GM12878 (cell line): ENCODE data around the gene TLX2. TPM values are rescaled to one million over a fixed set of nuclear protein-coding genes. Genes with fewer than 3 reads are reported as not detected.

ENCODE experiments used
- ATAC-seq: fragments of 200-7000 bp; cut with Tn5 transposase; 3 replicates; pipeline ENCODE4 v1.9.1; 2020; ENCODE audit warnings: mild to moderate bottlenecking, moderate library complexity
- BruUV-seq: library from RNA; stranded (reverse); fragments of 400-500 nt; replicated peaks from 2 replicates; lab custom pipeline; 2021; lab: Mats Ljungman, UMichigan
- CTCF ChIA-PET: fragments of 300-600 bp; sonication (Branson Sonifier 250); formaldehyde crosslinking; extraction: SDS; loops from one replicate; lab custom pipeline; 2021; ENCODE audit warnings: inconsistent platforms; lab: Yijun Ruan, JAX
- POLR2A ChIA-PET: fragments of 350-600 bp; formaldehyde crosslinking; extraction: SDS; loops from one replicate; lab custom pipeline; 2021; ENCODE audit warnings: inconsistent platforms; lab: Charles Lee
- RAD21 ChIA-PET: fragments of 300-600 bp; sonication (Branson Sonifier 250); formaldehyde crosslinking; loops from one replicate; lab custom pipeline; 2023; ENCODE audit warnings: antibody characterized with exemption; ENCODE audit not compliant: unreplicated experiment; lab: Charles Lee
- SMC1A ChIA-PET: fragments of 300-600 bp; sonication (Branson Sonifier 250); formaldehyde crosslinking; loops from one replicate; lab custom pipeline; 2023; ENCODE audit not compliant: unreplicated experiment, uncharacterized antibody; lab: Charles Lee
- DNase-seq: peaks from one replicate; pipeline ENCODE4 v3.0.0-alpha.2; 2011; ENCODE audit warnings: low read depth, low spot score
- FAIRE-seq: peaks from 3 replicates; lab custom pipeline; 2011; peaks lifted over from hg19 to GRCh38; lab: Jason Lieb, UNC
- H2AFZ ChIP-seq: 2 replicates; pipeline ENCODE4 v1.6.0; 2011; ENCODE audit warnings: low read depth, low read length, control low read depth; ENCODE audit not compliant: control insufficient read depth
- H3K27ac ChIP-seq: 2 replicates; pipeline ENCODE4 v1.5.1; 2011; ENCODE audit warnings: control low read depth; ENCODE audit not compliant: control insufficient read depth, insufficient read depth
- H3K27me3 ChIP-seq, 2 experiments: replicated peaks in 1 of 2; 2 replicates each; pipeline versions ENCODE4 v1.6.0 to v1.6.1; 2011; ENCODE audit warnings: low read length in 1 of 2; ENCODE audit not compliant: control insufficient read depth in 2 of 2, insufficient read depth in 2 of 2
- H3K36me3 ChIP-seq, 2 experiments: 2 replicates each; pipeline ENCODE4 v1.5.1; 2011; ENCODE audit warnings: low read length in 1 of 2; ENCODE audit not compliant: control insufficient read depth in 2 of 2, insufficient read depth in 2 of 2
- H3K4me1 ChIP-seq: 2 replicates; pipeline ENCODE4 v1.6.1; 2011; ENCODE audit warnings: mild to moderate bottlenecking, low read length, moderate library complexity, mixed read lengths; ENCODE audit not compliant: control insufficient read depth, insufficient read depth
- H3K4me2 ChIP-seq: 2 replicates; pipeline ENCODE4 v1.6.0; 2011; ENCODE audit warnings: control low read depth; ENCODE audit not compliant: control insufficient read depth, insufficient read depth
- H3K4me3 ChIP-seq: fragments of 200-600 bp; sonication (generic); 2 replicates; pipeline ENCODE4 v1.5.1; 2016
- H3K79me2 ChIP-seq: 2 replicates; pipeline ENCODE4 v1.6.0; 2011; ENCODE audit warnings: low read length; ENCODE audit not compliant: control insufficient read depth, insufficient read depth
- H3K9ac ChIP-seq: 2 replicates; pipeline ENCODE4 v1.8.0; 2011; ENCODE audit warnings: low read length, control low read depth, mixed read lengths; ENCODE audit not compliant: control insufficient read depth, insufficient read depth
- H3K9me3 ChIP-seq: replicated peaks from 3 replicates; pipeline ENCODE4 v1.5.1; 2011; ENCODE audit warnings: mild to moderate bottlenecking, low read length; ENCODE audit not compliant: control insufficient read depth, insufficient read depth
- H4K20me1 ChIP-seq: 2 replicates; pipeline ENCODE4 v1.6.0; 2011; ENCODE audit not compliant: control insufficient read depth, insufficient read depth
- ATF7 ChIP-seq: fragments of 450-650 bp; IDR thresholded peaks from 2 replicates; pipeline ENCODE4 v1.6.1; 2016; ENCODE audit warnings: low read depth, mild to moderate bottlenecking
- BRCA1 ChIP-seq: IDR thresholded peaks from 2 replicates; pipeline ENCODE4 v1.6.1; 2011; ENCODE audit warnings: low read depth, low read length, improper control_type of control experiment
- CBFB ChIP-seq: IDR thresholded peaks from 2 replicates; pipeline ENCODE4 v1.6.1; 2016; ENCODE audit warnings: antibody characterized with exemption, low read depth
- CBX3 ChIP-seq: fragments of 200-600 bp; sonication (generic); IDR thresholded peaks from 2 replicates; pipeline ENCODE4 v1.6.1; 2016; ENCODE audit warnings: low read depth, borderline replicate concordance
- CHD1 ChIP-seq: IDR thresholded peaks from 2 replicates; pipeline ENCODE4 v1.6.1; 2012; ENCODE audit warnings: low read depth, low read length, improper control_type of control experiment
- CREM ChIP-seq: IDR thresholded peaks from 2 replicates; pipeline ENCODE4 v1.6.1; 2014; ENCODE audit warnings: antibody characterized with exemption, low read depth
- HCFC1 ChIP-seq: fragments of 150-350 bp; IDR thresholded peaks from 2 replicates; pipeline ENCODE4 v1.6.1; 2014; ENCODE audit warnings: low read length
- HDAC6 ChIP-seq: fragments of 200-600 bp; sonication (generic); IDR thresholded peaks from one replicate; pipeline ENCODE4 v1.8.0; 2017; ENCODE audit warnings: antibody characterized with exemption; ENCODE audit not compliant: unreplicated experiment
- JUNB ChIP-seq: IDR thresholded peaks from 2 replicates; pipeline ENCODE4 v1.6.1; 2016; ENCODE audit warnings: antibody characterized with exemption, mild to moderate bottlenecking
- KAT2A ChIP-seq: conservative IDR thresholded peaks from 2 replicates; pipeline ENCODE4 v1.6.1; 2011; ENCODE audit warnings: low read depth, low read length; ENCODE audit not compliant: control insufficient read depth
- LARP7 ChIP-seq: fragments of 450-650 bp; IDR thresholded peaks from 2 replicates; pipeline ENCODE4 v1.6.1; 2017; ENCODE audit warnings: mild to moderate bottlenecking
- NR2C1 ChIP-seq: fragments of 450-650 bp; IDR thresholded peaks from 2 replicates; pipeline ENCODE4 v1.6.1; 2017; ENCODE audit warnings: antibody characterized with exemption, mild to moderate bottlenecking, moderate library complexity
- NRF1 ChIP-seq: conservative IDR thresholded peaks from 2 replicates; pipeline ENCODE4 v1.6.1; 2011; ENCODE audit warnings: mild to moderate bottlenecking, low read depth, low read length, improper control_type of control experiment
- POLR2A ChIP-seq: IDR thresholded peaks from 2 replicates; pipeline ENCODE4 v1.6.1; 2011; ENCODE audit warnings: low read depth, mild to moderate bottlenecking, low read length
- POLR2AphosphoS5 ChIP-seq: IDR thresholded peaks from 2 replicates; pipeline ENCODE4 v1.6.1; 2011; ENCODE audit warnings: mild to moderate bottlenecking, low read length, inconsistent platforms
- SIX5 ChIP-seq: IDR thresholded peaks from 2 replicates; pipeline ENCODE4 v1.6.1; 2011; ENCODE audit warnings: mild to moderate bottlenecking, low read depth, low read length, moderate library complexity; ENCODE audit not compliant: severe bottlenecking
- SMAD5 ChIP-seq: IDR thresholded peaks from 2 replicates; pipeline ENCODE4 v1.6.1; 2016; ENCODE audit warnings: antibody characterized with exemption, low read depth
- SPI1 ChIP-seq: IDR thresholded peaks from 2 replicates; pipeline ENCODE4 v1.6.1; 2011; ENCODE audit warnings: low read depth, mild to moderate bottlenecking, low read length, moderate library complexity, borderline replicate concordance; ENCODE audit not compliant: insufficient read depth
- SRF ChIP-seq, 2 experiments: IDR thresholded peaks; 2 replicates each; pipeline ENCODE4 v1.6.1; 2011; ENCODE audit warnings: low read depth in 2 of 2, low read length in 2 of 2, mild to moderate bottlenecking in 1 of 2, moderate library complexity in 1 of 2
- WRNIP1 ChIP-seq: IDR thresholded peaks from 2 replicates; pipeline ENCODE4 v1.6.1; 2011; ENCODE audit warnings: low read depth, low read length, improper control_type of control experiment, borderline replicate concordance
- YY1 ChIP-seq: IDR thresholded peaks from 2 replicates; pipeline ENCODE4 v1.6.1; 2011; ENCODE audit warnings: low read depth, mild to moderate bottlenecking, low read length
- WGBS: methylation state at CpG from one replicate; pipeline ENCODE4 v1.1.6; 2016; ENCODE audit warnings: low lambda C conversion rate; ENCODE audit not compliant: insufficient replicate concordance, insufficient coverage; ENCODE audit errors: missing lambda C conversion rate; 5-methylcytosine and 5-hydroxymethylcytosine counted together
- in situ Hi-C: fragments of 300-500 bp; cut with MboI; formaldehyde crosslinking; loops from 9 replicates; pipeline ENCODE4 v1.14.3; 2018; ENCODE audit warnings: mixed read lengths
- intact Hi-C: fragments of 100-400 bp; cut with micrococcal nuclease; formaldehyde crosslinking; loops from one replicate; pipeline ENCODE4 v1.14.2; 2022; ENCODE audit not compliant: unreplicated experiment
- polyA plus RNA-seq, 11 experiments: library from polyadenylated mRNA; depleted of rRNA in 4 of 11; unstranded in 6 of 11; stranded (reverse) in 5 of 11; fragments of >200 nt; fragmentation: Nextera tagmentation in 4 of 11; fragmentation: Illumina TruSeq in 1 of 11; extraction: Ambion mirVana in 4 of 11; extraction: Trizol in 1 of 11; gene quantifications; 1 replicate in 1 of 11; 2 replicates in 10 of 11; pipeline versions ENCODE4 v1.2.1 to v1.2.3, GENCODE V29; 2011 to 2016; ENCODE audit warnings: inconsistent platforms in 2 of 11, missing spikeins in 2 of 11, low read depth in 1 of 11
- total RNA-seq, 4 experiments: library from RNA; depleted of rRNA in 3 of 4; stranded (reverse); fragments of >200 nt in 3 of 4; fragmentation: Illumina TruSeq in 1 of 4; extraction: Trizol in 1 of 4; gene quantifications; 2 replicates each; pipeline versions ENCODE4 v1.2.1 to v1.2.3, GENCODE V29; 2013 to 2021
- TF ChIP-seq, protein P1 (sequence below): IDR thresholded peaks from 2 replicates; pipeline ENCODE4 v1.6.1; 2012; ENCODE audit warnings: low read length, inconsistent platforms

TLX2 gene
- total and polyA plus RNA-seq, 10 of the 15 experiments (the other 5 are each of a cell fraction or from before 2014, with no cell fraction given): 0.06 to 5.5 (median 3.6) TPM; not detected in 1

DNA sequence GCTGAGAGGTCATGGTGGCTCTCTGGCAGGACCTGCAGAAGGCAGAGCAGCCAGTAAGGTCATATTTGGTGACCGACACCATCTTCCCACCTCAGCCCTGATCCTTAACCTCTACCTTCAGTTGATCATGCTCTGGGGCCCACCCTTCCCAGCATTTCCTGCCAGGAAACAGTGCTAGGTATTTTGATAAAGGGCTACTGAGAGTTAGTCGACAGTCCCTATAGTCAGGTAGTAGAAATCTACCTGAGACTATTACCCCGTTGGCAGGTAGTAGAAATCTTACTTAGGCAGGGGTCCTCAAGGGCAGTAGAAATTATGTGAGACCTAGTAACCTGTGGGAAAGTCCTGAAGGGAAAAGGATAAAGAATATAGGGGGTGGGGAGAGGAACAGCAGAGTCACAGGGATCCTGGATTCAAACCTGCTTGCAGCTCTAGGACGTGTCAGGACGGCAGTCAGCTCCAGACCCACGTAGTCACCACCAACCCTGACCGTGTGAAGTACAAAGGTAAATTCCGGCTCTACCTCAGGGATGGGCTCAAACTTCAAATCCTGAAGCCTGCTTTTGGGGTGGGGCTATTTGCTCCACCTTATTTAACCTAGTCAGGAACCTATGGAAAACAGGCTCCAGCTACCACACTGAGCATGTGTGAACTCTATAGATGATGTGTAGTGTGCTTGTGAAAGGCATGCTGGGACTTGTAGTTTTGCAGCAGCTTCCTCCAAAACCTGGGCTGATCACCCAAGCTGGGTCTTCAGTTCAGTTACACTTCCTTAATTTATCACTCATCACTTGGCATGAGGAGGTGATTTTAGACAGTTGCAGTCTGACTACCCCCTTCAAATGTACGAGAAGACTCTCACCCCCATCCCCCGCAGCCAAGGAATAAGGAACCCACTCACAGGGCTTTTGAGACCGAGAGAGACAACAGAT is 11.7 kb downstream of the TLX2 start, which contains the start of gene DQX1:
TSS of gene DQX1 (minus strand) at position 515 of the 932 bp plus-strand sequence. CDS start at position 13, 502 bp downstream.
- Histone ChIP-seq H3K4me3 (no peak within 1 kb of the TSS), H2AFZ (no peak within 1 kb of the TSS), H3K9ac (no peak within 1 kb of the TSS), H3K27me3 (no peaks in the 10 kb centered on the region), H3K4me1 (peaks cover 22% of the 10 kb centered on the region), H3K36me3 (peaks cover 12 to 17% of the 10 kb centered on the region in 2 experiments), H3K79me2 (peaks cover 38% of the 10 kb centered on the region), H3K9me3 (no peaks in the 10 kb centered on the region), H3K27ac (no peak within 1 kb of the TSS), H4K20me1 (no peaks in the 10 kb centered on the region), H3K4me2 (peak within 1 kb of the TSS; percentile 46)
- ChIA-PET RAD21 (interaction anchor here (1.1 to 7.5 kb wide), 3 partner anchors 43 to 92 kb away, joined by 3 to 158 read pairs (median 7); partner anchors contain the start of genes CCDC142 and TTC31), SMC1A (interaction anchor here (0.9 to 9.9 kb wide), 5 partner anchors 18 to 61 kb away, joined by 3 to 208 read pairs (median 7); partner anchors contain the start of gene PCGF1), POLR2A (interaction anchor here (0.7 to 2.6 kb wide), 6 partner anchors 18 to 60 kb away, joined by 4 to 10 read pairs (median 4); partner anchors contain the start of gene PCGF1), CTCF (interaction anchor here (1.1 to 10.4 kb wide), 6 partner anchors 20 to 61 kb away, joined by 4 to 226 read pairs (median 51); partner anchors contain the start of genes CCDC142, PCGF1 and TTC31)
- BruUV-seq: no TSS peak
- peak; percentile 82 for TF ChIP-seq HCFC1
- TF ChIP-seq CBFB: no peak
- TF ChIP-seq NRF1: 0 out of 2 replicates have a peak, but pooled peaks have one; percentile 8
- TF ChIP-seq SRF (IDR thresholded peaks at IDR 0.05; ENCODE audit: low read depth in 2 of 2, low read length in 2 of 2): no peak
- peak; percentile 43; the same call in 1 of the 2 replicates for TF ChIP-seq CREM
- TF ChIP-seq ATF7: peak; percentile 63
- TF ChIP-seq SPI1: peak; percentile 88
- TF ChIP-seq BRCA1: no peak
- peak; percentile 35; the same call in 1 of the 2 replicates for TF ChIP-seq SMAD5
- TF ChIP-seq SIX5: peak; percentile 85
- TF ChIP-seq CHD1: no peak
- TF ChIP-seq POLR2A: peak; percentile 44; the same call in 1 of the 2 replicates
- TF ChIP-seq JUNB: no peak; the same call in 1 of the 2 replicates
- TF ChIP-seq, protein P1, sequence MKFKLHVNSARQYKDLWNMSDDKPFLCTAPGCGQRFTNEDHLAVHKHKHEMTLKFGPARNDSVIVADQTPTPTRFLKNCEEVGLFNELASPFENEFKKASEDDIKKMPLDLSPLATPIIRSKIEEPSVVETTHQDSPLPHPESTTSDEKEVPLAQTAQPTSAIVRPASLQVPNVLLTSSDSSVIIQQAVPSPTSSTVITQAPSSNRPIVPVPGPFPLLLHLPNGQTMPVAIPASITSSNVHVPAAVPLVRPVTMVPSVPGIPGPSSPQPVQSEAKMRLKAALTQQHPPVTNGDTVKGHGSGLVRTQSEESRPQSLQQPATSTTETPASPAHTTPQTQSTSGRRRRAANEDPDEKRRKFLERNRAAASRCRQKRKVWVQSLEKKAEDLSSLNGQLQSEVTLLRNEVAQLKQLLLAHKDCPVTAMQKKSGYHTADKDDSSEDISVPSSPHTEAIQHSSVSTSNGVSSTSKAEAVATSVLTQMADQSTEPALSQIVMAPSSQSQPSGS: no peak
- 0 out of 2 replicates have a peak, but pooled peaks have one; percentile 4 for TF ChIP-seq YY1
- no peak for TF ChIP-seq CBX3
- no peak for TF ChIP-seq HDAC6
- TF ChIP-seq WRNIP1: no peak
- TF ChIP-seq LARP7: no peak
- peak; percentile 72 for TF ChIP-seq POLR2AphosphoS5
- peak; percentile 69 for TF ChIP-seq NR2C1
- TF ChIP-seq KAT2A: no peak
- in situ Hi-C loops: no loop called here
- ATAC-seq (peak; percentile 5), FAIRE-seq (peak; percentile 97), DNase-seq (peak; percentile 49)
- intact Hi-C loops: no loop called here
- WGBS: 64% methylated on average over 11 of the region's 11 CpGs
